Retinal pigment epithelial cell (primary cell): ENCODE results near the gene SARDH.

ENCODE experiments used
- DNase-seq: peaks from one replicate; pipeline ENCODE4 v3.0.0-alpha.2; 2010; ENCODE audit warnings: low read depth
- H3K4me3 ChIP-seq: 2 replicates; pipeline ENCODE4 v1.5.1; 2011; ENCODE audit warnings: mild to moderate bottlenecking, low read length, control low read depth, moderate library complexity
- TF ChIP-seq, protein P1 (sequence below): conservative IDR thresholded peaks from 2 replicates; pipeline ENCODE4 v1.5.1; 2011; ENCODE audit warnings: low read depth, low read length, control low read depth, inconsistent platforms

SARDH gene

GRCh38 chr9:133656211-133657119 is 81.7 kb downstream of the SARDH start:
- no peak for DNase-seq
- TF ChIP-seq, protein P1, sequence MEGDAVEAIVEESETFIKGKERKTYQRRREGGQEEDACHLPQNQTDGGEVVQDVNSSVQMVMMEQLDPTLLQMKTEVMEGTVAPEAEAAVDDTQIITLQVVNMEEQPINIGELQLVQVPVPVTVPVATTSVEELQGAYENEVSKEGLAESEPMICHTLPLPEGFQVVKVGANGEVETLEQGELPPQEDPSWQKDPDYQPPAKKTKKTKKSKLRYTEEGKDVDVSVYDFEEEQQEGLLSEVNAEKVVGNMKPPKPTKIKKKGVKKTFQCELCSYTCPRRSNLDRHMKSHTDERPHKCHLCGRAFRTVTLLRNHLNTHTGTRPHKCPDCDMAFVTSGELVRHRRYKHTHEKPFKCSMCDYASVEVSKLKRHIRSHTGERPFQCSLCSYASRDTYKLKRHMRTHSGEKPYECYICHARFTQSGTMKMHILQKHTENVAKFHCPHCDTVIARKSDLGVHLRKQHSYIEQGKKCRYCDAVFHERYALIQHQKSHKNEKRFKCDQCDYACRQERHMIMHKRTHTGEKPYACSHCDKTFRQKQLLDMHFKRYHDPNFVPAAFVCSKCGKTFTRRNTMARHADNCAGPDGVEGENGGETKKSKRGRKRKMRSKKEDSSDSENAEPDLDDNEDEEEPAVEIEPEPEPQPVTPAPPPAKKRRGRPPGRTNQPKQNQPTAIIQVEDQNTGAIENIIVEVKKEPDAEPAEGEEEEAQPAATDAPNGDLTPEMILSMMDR, result no peak
- H3K4me3 ChIP-seq, result no peak overlapping the region

GRCh38 chr9:133655701-133656100 is 82.5 kb downstream of the SARDH start:
- H3K4me3 ChIP-seq, result no peak overlapping the region
- TF ChIP-seq, protein P1, result no peak
- no peak for DNase-seq

GRCh38 chr9:133654736-133655657 is 83.2 kb downstream of the SARDH start:
- no peak for DNase-seq
- H3K4me3 ChIP-seq, result no peak overlapping the region
- TF ChIP-seq, protein P1, result no peak

DNA sequence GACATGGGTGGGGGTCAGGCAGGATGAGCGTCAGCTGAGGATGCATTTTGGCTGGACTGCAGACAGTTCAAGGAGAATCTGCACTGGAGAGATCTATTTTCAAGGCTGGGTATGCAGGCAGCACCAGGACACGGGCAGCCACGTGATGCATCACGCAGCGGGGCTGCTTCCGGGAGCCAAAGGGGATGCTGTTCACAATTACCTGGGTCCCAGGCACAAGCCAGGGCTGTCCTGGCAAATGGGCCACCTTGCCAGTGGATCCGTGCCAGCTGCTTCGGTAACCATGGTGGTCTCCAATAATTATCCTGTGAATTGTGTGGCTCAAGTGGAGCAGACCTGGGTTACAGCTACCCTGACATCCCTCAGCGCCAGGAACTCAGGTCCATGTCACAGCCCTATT is 84.5 kb downstream of the SARDH start:
- TF ChIP-seq, protein P1, result no peak
- H3K4me3 ChIP-seq, result no peak overlapping the region
- no peak for DNase-seq

- TF ChIP-seq, protein P1, result no peak
- no peak for DNase-seq
- no peak overlapping the region for H3K4me3 ChIP-seq
These were observed 88.1 kb downstream of the SARDH start for GRCh38 chr9:133650026-133650425.

DNA sequence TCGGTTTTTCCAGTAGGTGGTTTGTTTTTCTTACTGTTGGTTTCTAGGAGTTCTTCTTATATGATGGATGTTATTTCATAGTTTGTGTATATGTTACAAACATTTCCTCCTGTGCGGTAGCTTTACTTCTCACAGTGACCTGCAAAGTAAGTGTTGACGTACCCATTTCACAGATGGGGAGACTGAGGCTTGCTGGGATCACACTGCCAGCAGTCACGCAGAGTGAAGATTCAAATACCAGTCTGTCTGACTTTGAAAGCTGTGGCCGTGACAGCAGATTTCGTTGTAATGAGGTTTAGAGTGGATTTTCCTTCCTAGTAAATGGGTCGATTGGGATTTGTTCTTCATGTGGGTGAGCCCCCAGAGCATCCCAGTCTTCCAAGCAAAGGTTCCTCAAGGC is 89.0 kb downstream of the SARDH start:
- no peak overlapping the region for H3K4me3 ChIP-seq
- TF ChIP-seq, protein P1, result no peak
- DNase-seq, result no peak
